KOPT-K1 (cell line): Measurements from ENCODE around the gene SMIM44.
A peak's percentile ranks its signal among the peaks of the same experiment; 100 is the strongest.

ENCODE experiments used
- H3K27ac ChIP-seq: fragments of 200-600 bp; sonication (generic); 2 replicates; pipeline ENCODE4 v1.5.1; 2016; ENCODE audit warnings: antibody characterized with exemption, mild to moderate bottlenecking, low read depth, low read length; ENCODE audit not compliant: poor library complexity, severe bottlenecking
- H3K36me3 ChIP-seq: fragments of 200-600 bp; sonication (generic); 2 replicates; pipeline ENCODE4 v1.5.1; 2017; ENCODE audit warnings: antibody characterized with exemption, mild to moderate bottlenecking, low read length, moderate library complexity; ENCODE audit not compliant: insufficient read depth
- H3K9me3 ChIP-seq: fragments of 200-600 bp; sonication (generic); 2 replicates; pipeline ENCODE4 v1.5.1; 2017; ENCODE audit warnings: antibody characterized with exemption, low read length, mild to moderate bottlenecking; ENCODE audit not compliant: insufficient read depth, poor library complexity, severe bottlenecking

SMIM44 gene

GRCh38 chr19:3497757-3498520 is 14.7 kb upstream of the SMIM44 start:
- Histone ChIP-seq H3K27ac (no peak overlapping the region), H3K36me3 (peaks cover 17% of the 10 kb centered on the region), H3K9me3 (no peaks in the 10 kb centered on the region)

- H3K9me3 ChIP-seq, result no peaks in the 10 kb centered on the region
- no peak overlapping the region for H3K27ac ChIP-seq
- H3K36me3 ChIP-seq, result peaks cover 30% of the 10 kb centered on the region
These were observed 13.4 kb upstream of the SMIM44 start for GRCh38 chr19:3496392-3497273.

- H3K9me3 ChIP-seq, result no peaks in the 10 kb centered on the region
- H3K36me3 ChIP-seq, result peaks cover 46% of the 10 kb centered on the region
- H3K27ac ChIP-seq, result peak overlapping the region; percentile 96
These were observed 11.3 kb upstream of the SMIM44 start for GRCh38 chr19:3494559-3494958.

- H3K36me3 ChIP-seq, result peaks cover 46% of the 10 kb centered on the region
- no peaks in the 10 kb centered on the region for H3K9me3 ChIP-seq
- H3K27ac ChIP-seq, result peak overlapping the region; percentile 96
These were observed 10.8 kb upstream of the SMIM44 start for GRCh38 chr19:3494051-3494450.

GRCh38 chr19:3493651-3494050 is 10.4 kb upstream of the SMIM44 start:
- Histone ChIP-seq H3K27ac (peak overlapping the region; percentile 96), H3K36me3 (peaks cover 50% of the 10 kb centered on the region), H3K9me3 (no peaks in the 10 kb centered on the region)

- H3K36me3 ChIP-seq, result peaks cover 57% of the 10 kb centered on the region
- peak overlapping the region; percentile 96 for H3K27ac ChIP-seq
- H3K9me3 ChIP-seq, result no peaks in the 10 kb centered on the region
These were observed 9.7 kb upstream of the SMIM44 start for GRCh38 chr19:3492919-3493318.

- peak overlapping the region; percentile 96 for H3K27ac ChIP-seq
- peaks cover 58% of the 10 kb centered on the region for H3K36me3 ChIP-seq
- no peaks in the 10 kb centered on the region for H3K9me3 ChIP-seq
These were observed 9.0 kb upstream of the SMIM44 start for GRCh38 chr19:3492131-3492839.

GRCh38 chr19:3491396-3492119 is 8.3 kb upstream of the SMIM44 start:
- H3K27ac ChIP-seq, result no peak overlapping the region
- peaks cover 58% of the 10 kb centered on the region for H3K36me3 ChIP-seq
- no peaks in the 10 kb centered on the region for H3K9me3 ChIP-seq

GRCh38 chr19:3482507-3483225 is 575 bp downstream of the SMIM44 start:
- H3K27ac ChIP-seq, result no peak overlapping the region
- H3K36me3 ChIP-seq, result no peaks in the 10 kb centered on the region

GRCh38 chr19:3481241-3482090 is 1.8 kb downstream of the SMIM44 start:
- Histone ChIP-seq H3K9me3 (no peaks in the 10 kb centered on the region), H3K27ac (no peak overlapping the region), H3K36me3 (peaks cover 1% of the 10 kb centered on the region; the same call in 1 of the 2 replicates)

More at GRCh38 chr19:3482507-3483225, 575 bp downstream of the SMIM44 start:
- no peaks in the 10 kb centered on the region for H3K9me3 ChIP-seq

- Histone ChIP-seq H3K9me3 (no peaks in the 10 kb centered on the region), H3K27ac (peak within 1 kb of the TSS; percentile 73), H3K36me3 (peaks cover 11% of the 10 kb centered on the region; the same call in 1 of the 2 replicates)
These were observed 2.7 kb downstream of the SMIM44 start, which contains the start of gene SMIM24 for GRCh38 chr19:3480383-3481091. SMIM24 (minus strand) TSS chr19:3480525; CDS start chr19:3480463, 62 bp downstream.

- no peaks in the 10 kb centered on the region for H3K9me3 ChIP-seq
- H3K27ac ChIP-seq, result peak overlapping the region; percentile 73
- H3K36me3 ChIP-seq, result peaks cover 18% of the 10 kb centered on the region; the same call in 1 of the 2 replicates
These were observed 3.4 kb downstream of the SMIM44 start for GRCh38 chr19:3479834-3480215.
